COLO668 (cell line): Measurements from ENCODE around the gene FAM193A.
"Not testable (repeated sequence)": the region's sequence is repeated elsewhere in the genome, so short reads cannot be mapped to it uniquely, and the experiment has no call there.

Source experiments
- DNase-seq: peaks from one replicate; lab custom pipeline; 2025; ENCODE audit not compliant: unreplicated experiment; lab: John Stamatoyannopoulos, UW

FAM193A gene

DNA sequence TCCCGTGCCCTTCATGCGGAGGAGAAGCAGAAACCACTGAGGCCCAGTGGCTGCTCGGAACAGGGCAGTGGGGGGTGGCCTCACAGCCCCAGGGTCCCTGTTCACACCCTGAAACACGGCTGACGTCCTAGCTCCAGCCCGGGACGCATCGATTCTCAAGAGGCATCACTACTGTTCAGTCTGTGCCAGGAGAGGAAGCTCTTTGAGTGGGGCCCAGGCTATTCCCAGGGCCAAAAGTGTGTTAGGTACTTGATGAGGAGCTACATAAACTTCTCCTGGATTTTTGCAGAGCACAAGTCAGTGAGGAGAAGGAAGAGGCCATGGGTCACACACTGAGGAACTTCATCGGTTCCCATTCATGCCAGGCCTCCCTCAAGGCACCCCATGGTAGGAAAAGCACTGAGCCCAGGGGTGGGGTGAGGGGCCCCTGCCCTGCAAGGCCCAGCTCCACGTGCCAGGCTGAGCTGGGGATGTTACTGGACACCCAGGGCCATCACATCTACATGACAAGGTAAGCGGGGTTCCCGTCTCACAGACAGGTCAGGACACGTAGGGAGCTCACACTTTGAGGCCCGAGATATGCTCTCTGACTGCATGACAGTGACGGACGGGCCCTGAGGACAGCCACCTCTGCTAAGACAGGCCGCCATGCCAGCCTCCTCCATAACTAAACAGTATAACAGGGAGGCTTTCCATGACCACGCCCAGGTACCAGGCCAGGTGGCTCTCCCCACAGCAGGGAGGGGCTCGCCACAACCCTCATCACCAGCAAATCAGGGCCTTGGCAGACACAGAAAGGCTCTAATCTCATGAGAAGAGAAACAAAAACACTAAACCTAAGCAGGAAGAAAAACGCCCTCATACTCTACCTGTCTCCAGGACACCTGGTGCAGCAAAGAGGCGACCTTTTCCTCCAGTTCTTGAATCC is 207.3 kb downstream of the FAM193A start:
- DNase-seq: peak; percentile 12

- DNase-seq: no peak
Observed at GRCh38 chr4:2744576-2745270, 208.3 kb downstream of the FAM193A start.

DNA sequence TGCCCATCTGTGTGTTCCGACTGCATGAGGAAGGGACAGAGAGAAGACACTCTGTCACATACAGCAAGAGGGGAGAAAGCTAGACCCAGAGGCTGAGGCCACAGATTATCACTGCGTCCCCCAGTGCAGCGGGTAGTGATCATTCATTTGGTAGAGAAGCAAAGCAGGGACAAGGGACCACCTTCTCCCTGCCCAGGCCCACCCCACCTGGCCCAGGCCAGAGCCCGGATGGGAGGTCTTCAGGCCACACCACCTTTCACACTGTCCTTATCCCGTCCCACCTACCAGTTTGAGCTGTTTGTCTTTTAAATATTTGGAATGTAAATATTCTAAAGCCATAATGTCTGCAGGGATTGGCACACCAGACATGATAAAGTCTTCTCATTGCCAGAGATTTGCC is 209.1 kb downstream of the FAM193A start:
- no peak for DNase-seq

DNA sequence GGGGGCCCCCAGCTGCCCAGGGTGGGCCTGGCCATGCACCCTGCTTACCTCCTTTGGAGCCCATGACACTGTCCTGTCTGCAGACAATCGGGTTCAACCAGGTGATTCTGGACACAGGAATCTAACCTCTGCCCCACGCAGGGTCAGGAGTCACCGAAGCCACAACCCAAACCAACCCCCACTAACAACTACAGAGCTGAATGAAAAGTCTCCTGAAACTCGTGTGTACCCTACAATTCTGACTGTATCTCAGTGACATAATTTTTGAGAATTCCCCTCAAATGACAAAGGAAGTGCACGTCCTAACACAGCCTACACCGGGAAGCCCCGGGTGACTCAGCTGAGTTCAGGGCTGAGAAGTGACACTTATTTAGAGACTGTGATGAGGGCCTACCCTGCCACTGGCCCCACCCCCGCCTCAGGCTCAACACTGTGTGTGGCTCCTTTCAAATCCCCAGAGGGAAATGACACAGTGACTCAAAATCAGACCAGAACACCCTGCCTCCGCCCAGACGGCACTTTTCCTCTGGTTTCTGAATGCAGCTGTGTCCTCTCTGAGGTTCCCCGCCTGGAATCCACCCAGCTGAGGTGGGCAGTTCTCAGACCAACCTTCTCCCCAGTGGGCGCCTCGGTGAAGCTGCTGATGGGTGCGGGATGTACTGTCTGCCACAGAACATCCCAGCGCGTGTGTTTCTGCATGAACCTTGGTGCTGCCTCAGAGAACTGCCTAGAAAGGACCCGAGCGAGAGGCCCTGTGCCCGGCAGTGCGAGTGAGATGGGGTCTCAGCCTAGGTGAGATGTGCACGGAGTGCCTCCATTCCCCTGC is 209.7 kb downstream of the FAM193A start:
- DNase-seq: peak; percentile 9

DNA sequence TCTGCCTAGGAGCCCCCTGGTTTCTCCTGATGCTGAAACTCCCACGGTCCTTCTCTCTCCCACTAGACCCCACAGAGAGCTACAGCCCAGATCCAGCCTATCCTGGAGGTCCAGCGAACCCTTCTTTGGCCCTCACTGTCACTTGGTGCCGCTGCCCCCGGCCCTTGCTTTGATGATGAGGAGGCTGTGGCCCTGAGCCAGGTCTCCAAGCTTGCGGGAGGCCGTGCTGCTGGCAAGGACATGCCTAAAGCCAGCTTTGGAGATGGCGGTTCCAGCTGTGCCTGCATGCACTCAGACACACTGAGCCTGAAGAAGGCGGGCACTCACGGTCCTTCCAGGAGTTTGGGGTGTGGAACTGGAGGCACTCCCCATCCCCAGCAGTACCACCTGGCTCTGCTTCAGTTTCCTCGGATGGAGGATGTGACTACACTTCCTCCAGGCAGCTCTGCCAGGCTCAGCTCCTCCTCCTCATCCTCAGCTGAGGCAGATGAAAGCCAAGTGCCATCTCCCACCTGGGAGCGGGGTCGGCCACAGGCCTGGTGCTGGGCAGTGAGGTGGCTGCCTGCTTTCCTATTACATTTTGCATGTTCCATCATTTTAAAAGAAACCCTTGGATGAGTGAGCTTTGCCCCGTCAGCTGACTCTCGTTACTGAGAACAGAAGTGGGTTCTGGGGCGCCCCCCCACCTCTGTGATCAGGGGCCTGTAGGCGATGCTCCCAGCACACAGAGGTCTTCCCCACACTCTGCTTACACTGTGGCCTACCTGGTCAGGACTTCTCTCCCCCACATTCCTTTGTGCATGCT is 210.6 kb downstream of the FAM193A start:
- DNase-seq: no peak

GRCh38 chr4:2750719-2751605 is 214.5 kb downstream of the FAM193A start:
- no peak for DNase-seq

- no peak for DNase-seq
Observed at GRCh38 chr4:2753436-2753835, 217.0 kb downstream of the FAM193A start.

GRCh38 chr4:2754848-2755819 is 218.7 kb downstream of the FAM193A start:
- DNase-seq: no peak

DNA sequence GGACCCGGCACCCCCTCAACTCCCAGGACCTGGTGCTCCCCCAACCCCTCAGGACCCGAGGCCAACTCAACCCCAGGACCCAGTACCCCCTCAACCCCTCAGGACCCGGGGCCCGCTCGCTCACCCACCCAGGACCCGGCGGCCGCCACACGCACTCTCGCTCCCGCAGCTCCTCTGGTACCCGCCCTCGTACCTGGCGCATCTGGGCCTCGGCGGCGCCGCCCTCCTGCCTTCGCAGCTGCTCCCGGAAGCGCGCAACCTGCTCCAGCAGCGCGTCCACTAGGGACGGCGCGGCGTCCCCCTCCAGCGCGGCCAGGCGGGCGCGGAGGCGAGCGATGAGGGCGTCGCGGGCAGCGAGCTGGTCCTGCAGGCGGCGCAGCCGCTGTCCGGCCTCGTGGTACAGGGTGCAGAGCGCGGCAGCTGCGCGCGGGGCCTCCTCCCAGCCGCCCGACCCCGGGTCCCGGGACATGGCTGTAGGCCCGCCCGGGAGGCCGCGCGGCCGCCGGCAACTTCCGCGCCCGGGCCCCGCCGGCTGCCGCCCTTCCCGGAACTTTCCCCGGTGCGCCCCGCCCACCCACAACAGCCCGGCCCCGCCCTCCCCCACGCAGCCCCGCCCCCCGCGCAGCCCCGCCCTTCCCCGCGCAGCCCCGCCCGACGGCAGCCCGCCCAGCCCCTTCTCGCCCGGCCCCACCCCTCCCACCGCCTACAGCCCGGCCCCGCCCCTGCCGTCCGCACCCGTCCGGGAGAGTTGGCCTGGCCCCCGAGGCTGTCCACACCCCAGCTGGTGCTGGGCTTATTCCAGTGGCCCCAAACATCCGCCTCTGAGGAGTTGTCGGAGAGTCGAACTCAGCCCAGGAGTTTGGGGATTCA is 219.6 kb downstream of the FAM193A start, which contains the start of gene TNIP2:
Gene TNIP2, minus strand, starts transcription at position 516 of the 870 bp plus-strand sequence. Its CDS starts 47 bp downstream, at position 469.
- DNase-seq: peak; percentile 91

DNA sequence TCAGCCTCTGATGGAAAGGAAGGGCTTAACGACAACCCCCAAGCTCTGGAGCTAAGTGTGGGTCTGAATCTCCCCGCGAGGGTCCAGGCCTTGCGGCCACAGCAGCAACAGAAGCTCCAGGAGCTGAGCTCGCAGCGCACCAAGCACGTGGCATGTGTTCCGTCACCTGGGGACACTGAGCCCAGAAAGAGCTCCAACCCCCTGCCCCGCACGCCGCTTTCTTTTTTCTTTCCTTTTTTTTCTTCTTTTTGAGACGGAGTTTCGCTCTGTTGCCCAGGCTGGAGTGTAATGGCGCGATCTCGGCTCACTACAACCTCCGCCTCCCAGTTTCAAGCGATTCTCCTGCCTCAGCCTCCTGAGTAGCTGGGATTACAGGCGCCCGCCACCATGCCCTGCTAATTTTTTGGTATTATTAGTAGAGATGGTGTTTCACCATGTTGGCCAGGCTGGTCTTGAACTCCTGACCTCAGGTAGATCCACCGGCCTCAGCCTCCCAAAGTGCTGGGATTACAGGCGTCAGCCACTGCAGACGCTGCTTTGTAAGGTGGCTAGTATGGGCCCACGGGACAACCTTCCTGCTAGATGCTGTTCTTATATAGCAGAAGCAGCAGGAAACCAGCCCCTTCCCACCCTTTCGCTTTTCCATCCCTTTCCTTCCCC is 220.4 kb downstream of the FAM193A start:
- DNase-seq: no peak

DNA sequence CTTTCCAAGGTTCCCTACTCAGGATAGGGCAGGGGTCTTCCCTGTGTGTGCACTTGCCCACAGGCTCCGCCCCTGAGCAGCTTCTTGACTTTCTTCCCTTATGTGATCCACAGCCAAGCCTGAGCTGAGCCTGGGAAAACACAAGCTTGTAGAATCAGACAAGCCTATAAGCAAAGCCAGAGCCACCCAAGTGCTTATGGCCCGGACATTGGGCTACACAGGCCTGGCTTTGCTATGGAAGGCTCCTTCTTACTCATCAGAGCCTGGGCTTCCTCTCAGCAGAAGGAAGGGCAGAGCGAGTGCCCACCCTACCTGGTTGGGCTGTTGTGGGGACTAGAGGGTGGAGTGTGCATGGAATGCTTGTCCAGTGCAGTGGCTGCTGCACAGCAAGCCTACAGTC is 221.0 kb downstream of the FAM193A start:
- DNase-seq: no peak

- DNase-seq: peak; percentile 82
Observed at GRCh38 chr4:2761035-2761923, 224.8 kb downstream of the FAM193A start.

- DNase-seq: no peak
Observed at GRCh38 chr4:2762048-2762447, 225.6 kb downstream of the FAM193A start.

DNA sequence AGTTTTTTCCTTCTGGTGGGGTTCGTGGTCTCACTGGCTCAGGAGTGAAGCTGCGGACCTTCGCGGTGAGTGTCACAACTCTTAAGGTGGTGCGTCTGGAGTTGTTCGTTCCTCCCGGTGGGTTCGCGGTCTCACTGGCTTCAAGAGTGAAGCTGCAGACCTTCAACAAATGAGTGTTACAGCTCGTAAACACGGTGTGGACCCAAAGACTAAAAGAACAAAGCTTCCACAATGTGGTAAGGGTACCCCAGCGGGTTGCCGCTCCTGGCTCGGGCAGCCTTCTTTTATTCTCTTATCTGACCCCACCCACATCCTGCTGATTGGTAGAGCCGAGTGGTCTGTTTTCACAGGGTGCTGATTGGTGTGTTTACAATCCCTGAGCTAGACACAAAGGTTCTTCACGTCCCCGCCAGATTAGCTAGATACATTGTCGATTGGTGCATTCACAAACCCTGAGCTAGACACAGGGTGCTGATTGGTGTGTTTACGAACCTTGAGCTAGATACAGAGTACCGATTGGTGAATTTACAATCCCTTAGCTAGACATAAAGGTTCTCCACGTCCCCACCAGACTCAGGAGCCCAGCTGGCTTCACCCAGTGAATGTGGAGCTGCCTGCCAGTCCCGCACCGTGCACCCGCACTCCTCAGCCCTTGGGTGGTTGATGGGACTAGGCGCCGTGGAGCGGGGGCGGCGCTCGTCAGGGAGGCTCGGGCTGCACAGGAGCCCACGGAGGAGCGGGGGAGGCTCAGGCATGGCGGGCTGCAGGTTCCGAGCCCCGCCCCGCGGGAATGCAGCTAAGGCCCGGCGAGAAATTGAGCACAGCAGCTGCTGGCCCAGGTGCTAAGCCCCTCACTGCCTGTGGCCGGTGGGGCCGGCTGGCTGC is 226.3 kb downstream of the FAM193A start:
- DNase-seq: not testable (repeated sequence)

GRCh38 chr4:2763511-2763967 is 227.1 kb downstream of the FAM193A start:
- DNase-seq: no peak
